SH-SY5Y (cell line): ENCODE results near the gene EIF4A2.

ENCODE experiments used
- GATA2 ChIP-seq: IDR thresholded peaks from 2 replicates; pipeline ENCODE4 v1.6.1; 2011; ENCODE audit warnings: mild to moderate bottlenecking, low read depth, low read length
- GATA3 ChIP-seq: IDR thresholded peaks from 2 replicates; pipeline ENCODE4 v1.6.1; 2011; ENCODE audit warnings: low read depth, mild to moderate bottlenecking, low read length, moderate library complexity

- TF ChIP-seq GATA2: no peak
- no peak for TF ChIP-seq GATA3
Observed at GRCh38 chr3:186814100-186814499, 30.7 kb downstream of the EIF4A2 start.
